ENCODE results near the gene CD177.
"Not testable (repeated sequence)": the region's sequence is repeated elsewhere in the genome, so short reads cannot be mapped to it uniquely, and the experiment has no call there.

The CD177 gene

GRCh38 chr19:43353606-43354304 lies at the start of gene CD177:
CD177 (plus strand) TSS chr19:43353686; CDS start chr19:43353715, 29 bp downstream.
- no peak for DNase-seq

DNA sequence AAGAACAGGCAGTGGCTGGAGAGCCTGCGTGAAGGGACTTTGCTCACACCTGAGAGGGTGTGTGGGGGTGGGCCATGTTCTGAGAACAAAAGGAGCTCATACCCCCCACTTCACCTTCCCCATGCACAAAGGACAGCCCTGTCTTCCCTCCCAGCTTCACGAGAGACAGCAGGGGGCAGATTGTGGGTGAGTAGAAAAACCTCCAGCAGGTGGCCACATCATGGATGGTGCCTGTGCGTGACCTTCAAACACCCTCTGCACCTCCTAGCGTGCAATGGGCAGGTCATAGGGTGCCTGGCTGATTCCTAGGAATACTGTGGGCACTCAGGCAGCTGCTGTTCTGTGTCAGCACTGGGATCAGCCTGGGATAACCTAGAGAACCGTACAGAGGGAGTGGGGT lies 47.8 kb upstream of the CD177 start:
- DNase-seq = no peak

- DNase-seq = no peak
Observed at GRCh38 chr19:43306097-43306496, 47.4 kb upstream of the CD177 start.

GRCh38 chr19:43308244-43308815 lies 45.2 kb upstream of the CD177 start:
- DNase-seq = no peak

GRCh38 chr19:43309466-43309865 lies 44.0 kb upstream of the CD177 start:
- no peak for DNase-seq

DNA sequence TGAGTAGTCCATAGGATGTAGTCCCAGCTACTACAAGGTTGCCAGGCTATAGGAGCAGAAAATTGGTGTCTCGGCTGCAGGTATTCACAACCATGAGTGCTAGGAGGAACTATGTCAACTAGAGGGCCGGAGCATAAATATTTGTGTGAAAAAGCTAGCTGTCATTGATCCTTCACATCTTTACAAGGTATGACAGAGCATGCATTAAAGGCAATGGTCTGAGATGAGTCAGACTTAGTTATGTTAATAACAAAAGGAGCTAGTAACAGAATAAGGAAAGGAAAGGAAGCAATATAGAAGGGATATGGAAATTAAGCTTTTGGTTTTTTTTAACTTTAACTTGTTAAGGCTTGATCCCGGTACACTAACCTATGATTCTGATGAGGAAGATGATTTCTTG lies 43.3 kb upstream of the CD177 start:
- DNase-seq = no peak

- no peak for DNase-seq
Observed at GRCh38 chr19:43311256-43311655, 42.2 kb upstream of the CD177 start.

- no peak for DNase-seq
Observed at GRCh38 chr19:43311706-43312105, 41.8 kb upstream of the CD177 start.

- DNase-seq = no peak
Observed at GRCh38 chr19:43313711-43314495, 39.6 kb upstream of the CD177 start.

GRCh38 chr19:43315851-43316250 lies 37.6 kb upstream of the CD177 start:
- no peak for DNase-seq

- DNase-seq = no peak
Observed at GRCh38 chr19:43316591-43317319, 36.7 kb upstream of the CD177 start.

DNA sequence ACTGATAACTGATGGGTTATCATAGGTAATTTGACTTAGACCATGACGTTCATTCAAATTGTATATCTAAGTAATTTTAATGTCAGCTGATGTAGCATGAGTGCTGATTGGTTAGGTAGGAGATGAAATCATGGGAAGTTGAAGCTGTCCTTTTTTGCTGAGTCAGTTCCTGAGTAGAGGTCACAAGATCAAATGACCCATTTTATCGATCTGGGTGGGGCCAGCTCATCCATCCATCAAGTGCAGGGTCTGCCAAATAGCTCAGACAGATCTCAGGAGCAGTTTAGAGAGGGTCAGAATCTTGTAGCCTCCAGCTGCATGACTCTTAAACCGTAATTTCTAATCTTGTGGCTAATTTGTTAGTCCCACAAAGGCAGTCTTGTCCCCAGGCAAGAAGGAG lies 35.3 kb upstream of the CD177 start:
- DNase-seq = no peak

- DNase-seq = no peak
Observed at GRCh38 chr19:43318796-43319314, 34.6 kb upstream of the CD177 start.

DNA sequence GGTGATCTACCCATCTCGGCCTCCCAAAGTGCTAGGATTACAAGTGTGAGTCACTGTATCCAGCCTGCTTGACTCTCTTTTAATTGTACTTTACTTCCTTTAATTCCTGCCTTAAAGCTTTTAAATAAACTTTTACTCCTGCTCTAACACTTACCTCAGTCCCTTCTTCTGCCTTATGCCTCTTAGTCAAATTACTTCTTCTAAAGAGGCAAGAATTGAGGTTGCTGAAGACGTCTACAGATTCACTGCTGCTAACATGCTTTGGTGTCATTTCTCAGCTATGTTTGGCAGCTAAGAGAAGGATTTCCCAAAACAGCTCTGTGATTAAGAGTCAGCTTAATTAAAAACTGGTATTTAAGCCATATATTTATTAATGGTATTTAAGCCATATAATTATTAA lies 32.9 kb upstream of the CD177 start:
- no peak for DNase-seq

GRCh38 chr19:43326761-43327160 lies 26.7 kb upstream of the CD177 start:
- DNase-seq = not testable (repeated sequence)

GRCh38 chr19:43328561-43328960 lies 24.9 kb upstream of the CD177 start:
- not testable (repeated sequence) for DNase-seq

- not testable (repeated sequence) for DNase-seq
Observed at GRCh38 chr19:43329049-43329448, 24.4 kb upstream of the CD177 start.

DNA sequence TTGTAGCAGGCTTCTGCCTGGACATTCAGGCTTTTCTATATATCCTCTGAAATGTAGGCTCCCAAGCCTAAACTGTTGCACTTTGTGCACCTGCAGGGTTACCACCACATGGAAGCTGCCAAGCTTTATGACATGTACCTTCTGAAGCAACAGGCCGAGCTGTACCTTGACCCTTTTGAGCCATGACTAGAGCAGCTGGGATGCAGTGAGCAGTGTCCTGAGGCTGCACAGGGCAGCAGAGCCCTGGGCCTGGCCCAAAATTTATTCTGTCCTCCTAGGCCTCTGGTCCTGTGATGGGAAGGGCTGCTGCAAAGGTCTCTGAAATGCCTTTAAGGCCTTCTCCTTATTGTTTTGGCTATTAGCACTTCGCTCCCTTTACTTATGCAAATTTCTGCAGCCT lies 23.5 kb upstream of the CD177 start:
- no peak for DNase-seq

DNA sequence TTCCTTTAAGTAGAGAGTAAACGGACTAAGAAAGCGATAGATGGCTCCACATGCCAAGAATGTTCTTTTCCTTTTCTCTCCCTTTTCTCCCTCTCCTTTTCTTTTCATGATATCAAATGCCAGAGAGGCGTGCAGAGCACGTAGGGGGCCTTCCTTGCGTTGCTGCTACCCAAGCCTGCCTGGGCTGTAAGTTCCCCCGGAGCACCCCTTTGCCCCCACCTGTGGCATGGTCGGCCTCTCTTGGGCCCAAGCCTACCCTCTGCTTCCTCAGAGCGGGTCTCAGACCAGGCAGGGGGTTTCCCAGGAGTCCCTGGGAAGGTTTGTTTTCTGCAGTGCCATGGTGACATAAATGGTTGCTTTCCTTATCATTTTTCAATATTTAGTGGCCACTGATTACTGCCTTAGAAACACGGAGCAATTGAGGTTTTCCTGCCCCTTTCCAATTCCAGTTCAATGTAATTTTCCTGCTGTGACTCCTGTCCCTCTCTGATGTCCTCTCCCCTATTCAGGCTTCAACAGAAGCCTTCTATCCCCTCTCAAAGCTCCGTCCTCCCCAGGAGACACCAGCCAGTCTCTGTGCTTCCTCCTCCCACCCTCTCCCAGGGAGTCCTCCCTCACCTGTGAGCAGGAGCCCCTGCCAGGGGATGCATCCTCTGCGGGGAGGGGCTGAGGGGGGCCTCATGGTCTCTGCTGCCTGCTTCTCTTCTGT lies 22.6 kb upstream of the CD177 start:
- DNase-seq = no peak

- no peak for DNase-seq
Observed at GRCh38 chr19:43331435-43332010, 22.0 kb upstream of the CD177 start.

DNA sequence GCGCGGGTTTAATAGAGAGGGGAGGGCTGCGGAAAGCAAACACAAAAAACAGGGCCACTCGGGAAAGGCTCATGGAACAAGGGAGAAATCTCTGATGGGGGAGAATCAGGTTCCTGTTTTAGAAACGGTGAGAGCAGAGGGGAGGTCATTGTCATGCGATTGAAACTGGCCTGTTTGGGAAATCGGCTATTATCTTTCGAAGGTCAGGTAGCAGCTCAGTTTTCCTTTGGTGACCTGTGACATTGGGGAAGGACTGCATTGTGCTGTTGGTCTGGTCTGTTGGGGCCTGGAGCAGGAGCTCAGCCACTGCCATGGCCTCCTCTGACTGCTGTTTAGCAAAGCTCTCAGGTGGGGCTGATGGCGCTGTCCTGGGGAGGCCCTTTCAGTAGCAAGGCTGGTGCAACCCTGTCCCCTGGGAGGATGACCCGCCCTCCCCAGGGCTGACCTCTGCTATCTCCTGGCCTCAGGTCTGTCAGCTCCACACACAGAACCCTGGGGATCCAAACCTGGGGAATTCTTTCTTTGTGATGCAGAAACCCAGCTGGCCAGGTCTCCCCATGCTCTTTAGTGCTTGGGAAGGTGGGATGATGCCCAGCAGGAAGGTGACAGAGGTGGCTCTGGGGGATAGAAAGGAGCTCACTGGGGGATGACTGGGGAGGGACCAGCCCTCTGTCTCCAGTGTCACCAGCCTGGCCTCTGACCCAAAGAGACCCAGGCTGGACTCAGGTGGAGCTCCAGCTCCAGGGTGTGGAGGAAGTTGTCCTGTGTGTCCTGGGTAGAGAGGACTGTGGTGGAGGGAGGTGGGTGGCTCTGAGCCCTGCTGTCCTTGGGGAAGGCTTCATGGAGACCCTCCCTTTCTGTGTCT lies 21.2 kb upstream of the CD177 start:
- no peak for DNase-seq

Data from NCI-H1048 (cell line).